GM21825 (cell line): ENCODE measurements around the gene LTBR.
"Not testable (repeated sequence)": the region's sequence is repeated elsewhere in the genome, so short reads cannot be mapped to it uniquely, and the experiment has no call there.

Experiments
- ATAC-seq: cut with Tn5 transposase; IDR thresholded peaks from one replicate; pipeline ENCODE4 v1.9.1; 2021; ENCODE audit warnings: mild to moderate bottlenecking, moderate library complexity; ENCODE audit not compliant: unreplicated experiment

Gene LTBR

DNA sequence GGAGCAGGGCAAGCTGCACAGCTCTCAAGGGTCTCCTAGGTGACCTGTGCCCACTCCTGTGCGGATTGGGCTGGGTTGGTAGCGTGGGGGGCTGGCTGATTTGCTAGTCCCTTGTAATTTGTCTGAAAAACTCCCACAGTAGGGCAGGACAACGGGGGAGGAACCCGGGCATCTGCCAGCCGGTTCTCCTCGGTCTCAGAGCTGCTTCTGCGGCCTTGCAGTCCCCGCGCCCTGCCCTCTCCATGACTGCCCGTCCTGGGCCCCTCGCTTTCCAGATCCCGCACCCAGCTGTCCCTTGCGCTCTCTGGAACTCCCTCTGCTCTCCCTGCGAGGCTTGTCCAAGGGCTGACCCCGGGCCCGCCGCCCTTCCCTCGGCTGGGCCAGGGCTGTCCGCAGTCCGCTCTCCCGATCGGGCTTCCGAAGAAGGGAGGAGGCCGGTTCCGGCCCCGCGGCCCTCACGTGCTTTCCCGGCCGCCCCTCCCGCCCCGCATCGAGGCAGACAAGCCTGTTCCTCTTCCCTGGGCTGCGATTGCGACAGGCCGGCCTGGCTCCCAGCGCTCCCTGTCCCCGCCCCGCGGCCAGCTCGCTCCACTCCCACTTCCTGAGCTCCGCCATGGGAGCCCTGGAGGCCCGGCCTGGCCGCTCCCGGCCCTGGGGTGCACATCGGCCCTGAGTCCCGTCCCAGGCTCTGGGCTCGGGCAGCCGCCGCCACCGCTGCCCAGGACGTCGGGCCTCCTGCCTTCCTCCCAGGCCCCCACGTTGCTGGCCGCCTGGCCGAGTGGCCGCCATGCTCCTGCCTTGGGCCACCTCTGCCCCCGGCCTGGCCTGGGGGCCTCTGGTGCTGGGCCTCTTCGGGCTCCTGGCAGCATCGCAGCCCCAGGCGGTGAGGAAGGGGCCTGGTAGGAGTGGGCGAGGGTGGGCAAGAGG, at the start of gene LTBR:
TSS of gene LTBR (plus strand) at position 591 of the 927 bp plus-strand sequence. CDS start at position 788, 197 bp downstream.
- ATAC-seq, result no peak

DNA sequence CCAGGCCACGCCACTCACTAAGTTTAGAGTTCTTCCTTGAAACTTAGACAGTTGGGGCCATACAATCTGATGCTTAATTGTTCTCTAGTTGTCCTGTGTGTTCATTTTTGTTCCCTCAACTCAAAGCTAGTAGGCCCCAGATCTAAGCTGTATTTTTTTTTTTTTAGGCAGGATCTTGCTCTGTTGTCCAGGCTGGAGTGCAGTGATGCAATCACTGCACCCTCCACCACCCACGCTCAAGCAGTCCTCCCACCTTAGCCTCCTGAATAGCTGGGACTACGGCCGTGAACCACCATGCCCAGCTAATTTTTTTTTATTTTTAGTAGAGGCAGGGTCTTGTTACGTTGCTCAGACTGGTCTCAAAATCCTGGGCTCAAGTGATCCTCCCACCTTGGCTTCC, 49.6 kb upstream of the LTBR start:
- ATAC-seq, result no peak

DNA sequence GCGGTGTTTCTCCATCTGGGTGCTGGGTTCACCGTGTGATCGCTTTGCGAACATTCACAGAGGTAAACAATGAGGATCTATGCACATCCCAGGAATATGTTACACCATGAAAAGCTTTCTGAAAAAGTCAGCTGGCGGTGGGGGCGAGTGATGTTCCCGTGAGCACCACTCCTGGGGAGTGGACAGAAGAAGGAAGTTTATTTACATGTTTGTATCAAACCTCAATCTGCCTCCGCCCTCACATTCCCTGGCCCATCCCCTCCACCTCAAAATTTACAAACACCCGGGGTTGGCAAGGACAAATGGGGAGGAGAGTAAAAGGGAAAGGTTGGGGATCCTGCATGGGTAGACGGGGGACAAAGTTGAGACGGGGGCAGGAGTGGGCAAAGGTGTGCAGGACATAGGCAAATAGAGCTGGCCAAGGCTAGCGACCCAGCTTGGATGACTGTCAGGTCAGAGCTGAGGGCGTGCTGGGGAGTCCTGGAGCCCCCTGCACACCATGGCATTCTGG, 49.0 kb upstream of the LTBR start:
- no peak for ATAC-seq

DNA sequence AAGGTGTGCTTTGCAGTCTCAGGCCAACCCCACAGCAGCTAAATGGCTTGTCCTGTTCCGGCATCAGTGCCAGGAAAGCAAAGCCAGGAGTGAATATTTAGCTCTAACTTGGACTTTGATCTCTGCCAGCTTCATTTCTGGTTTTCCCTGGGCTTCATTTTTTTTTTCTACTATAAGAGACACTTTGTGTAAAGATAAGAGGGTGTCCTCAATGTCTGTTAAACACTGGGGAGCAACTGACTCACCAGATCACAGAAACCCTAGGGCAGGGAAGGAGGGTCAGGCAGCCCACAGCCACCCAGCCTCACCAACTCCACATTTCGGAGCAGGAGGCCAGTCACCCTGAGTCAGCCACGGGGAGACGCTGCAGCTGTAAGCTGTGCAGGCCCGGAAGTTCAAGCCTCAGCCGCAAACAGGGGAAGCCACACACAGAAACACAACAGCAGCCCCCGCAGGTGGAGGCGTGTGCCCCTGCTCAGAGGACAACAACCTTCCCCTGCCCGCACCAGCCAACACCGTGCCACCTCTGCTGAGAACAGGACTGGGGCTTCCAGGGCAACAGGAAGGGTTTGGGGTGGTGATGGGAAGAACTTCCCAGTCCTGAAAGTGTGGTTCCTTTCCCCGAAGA, 48.4 kb upstream of the LTBR start:
- ATAC-seq, result peak; percentile 63

DNA sequence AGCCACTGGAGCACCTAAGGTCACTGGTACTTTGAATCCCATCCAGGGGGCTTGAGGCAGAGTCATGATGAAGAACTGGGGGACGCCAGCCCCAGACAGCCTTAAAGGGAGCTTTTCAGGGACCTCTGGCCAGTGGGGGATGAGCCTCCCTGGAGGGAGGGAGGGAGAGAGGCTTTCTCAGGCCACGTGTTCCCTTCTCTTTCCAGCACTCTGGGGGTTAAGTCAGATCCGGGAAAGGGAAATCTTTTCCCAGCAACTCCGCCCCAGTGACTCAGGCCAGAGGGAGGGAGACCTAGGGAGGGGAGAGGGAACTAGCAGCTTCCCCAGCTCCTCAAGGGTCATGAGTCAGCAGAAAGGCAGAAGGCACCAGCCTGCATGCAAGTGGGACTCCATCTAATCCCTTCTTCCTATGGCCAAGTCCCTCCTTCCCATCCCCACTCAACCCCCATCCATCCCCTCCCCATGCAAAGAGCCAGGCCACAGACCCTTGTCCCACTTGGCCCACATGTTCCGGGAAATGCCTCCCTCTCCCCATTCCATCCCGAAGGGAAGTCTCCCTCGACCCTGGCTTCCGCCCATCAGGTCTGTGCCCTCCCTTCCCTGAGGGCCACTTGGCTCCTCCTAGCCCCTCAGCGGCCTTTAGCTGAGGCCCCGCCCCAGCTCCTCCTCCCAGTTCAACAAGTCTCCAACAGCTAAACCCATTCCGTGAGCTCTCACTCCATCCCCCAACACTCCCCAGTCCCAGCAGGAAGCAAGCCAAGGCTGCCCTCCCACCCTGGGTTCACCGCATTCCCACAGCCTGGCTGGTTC, 47.7 kb upstream of the LTBR start:
- no peak for ATAC-seq

DNA sequence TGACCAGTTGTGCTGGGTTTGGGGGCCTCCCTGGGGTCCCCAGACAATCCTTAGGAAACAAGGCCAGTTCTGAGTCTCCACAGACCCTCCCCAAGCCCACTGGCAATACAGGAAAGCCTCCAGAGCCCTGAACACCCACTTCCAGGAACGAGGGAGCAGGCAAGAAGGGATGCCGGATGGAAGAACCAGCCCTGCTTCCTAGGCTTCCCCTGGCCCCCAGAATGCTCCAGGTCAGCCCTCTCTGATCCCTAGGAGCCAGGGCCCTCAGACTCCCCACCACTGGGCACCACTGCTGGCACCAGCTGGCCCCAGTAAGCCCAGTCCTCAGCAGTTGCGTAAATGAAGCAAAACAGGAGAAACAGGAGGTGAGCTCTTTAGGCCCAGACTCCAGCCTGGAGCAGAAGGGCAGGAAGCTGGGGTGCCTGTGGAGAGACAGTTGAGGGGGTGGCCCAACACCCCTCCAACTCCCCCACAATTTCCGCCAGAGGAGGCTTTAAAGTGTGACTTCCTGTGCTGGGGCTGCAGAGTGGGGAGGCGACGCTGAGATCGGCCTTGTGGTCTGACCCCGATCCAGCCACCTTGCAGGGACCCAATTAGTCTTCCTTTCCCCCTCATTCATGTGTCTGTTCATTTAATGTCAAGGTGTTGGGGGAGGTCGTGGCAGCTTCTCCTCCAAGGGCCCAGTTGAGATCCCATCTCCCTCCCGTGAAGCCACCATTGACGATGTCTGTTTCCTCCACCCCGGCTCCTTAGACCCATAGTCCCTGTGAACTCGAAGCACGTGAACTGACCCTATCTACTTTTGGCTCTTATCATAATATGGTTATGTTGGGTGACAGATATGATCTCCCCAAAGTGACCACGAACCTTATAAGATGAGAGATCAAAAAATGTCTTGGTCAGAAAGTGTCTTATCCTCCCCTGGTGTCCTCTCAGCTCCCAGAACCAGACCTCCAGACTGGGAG, 46.8 kb upstream of the LTBR start:
- no peak for ATAC-seq

DNA sequence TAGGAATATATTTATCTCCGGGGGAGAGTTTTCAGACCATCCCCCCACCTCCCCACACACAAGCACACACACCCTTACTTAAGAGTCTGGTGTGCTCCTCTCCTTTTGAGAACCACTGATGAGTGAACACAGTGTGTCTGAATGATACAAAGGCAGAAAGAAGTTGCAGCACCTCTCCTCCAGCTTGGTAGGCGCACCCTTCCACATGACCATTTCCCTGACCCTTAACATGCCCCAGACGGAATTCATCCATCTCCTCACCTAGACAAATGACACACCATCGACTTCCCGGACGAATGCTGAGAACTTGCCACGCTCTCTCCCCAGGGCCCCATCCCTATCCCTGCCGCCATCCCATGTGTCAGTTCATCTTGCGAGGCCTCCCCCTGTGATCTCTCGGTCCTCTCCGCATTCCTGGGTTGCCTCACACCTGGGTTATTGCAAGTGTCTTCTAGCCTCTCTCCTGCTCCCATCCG, 46.0 kb upstream of the LTBR start:
- no peak for ATAC-seq

DNA sequence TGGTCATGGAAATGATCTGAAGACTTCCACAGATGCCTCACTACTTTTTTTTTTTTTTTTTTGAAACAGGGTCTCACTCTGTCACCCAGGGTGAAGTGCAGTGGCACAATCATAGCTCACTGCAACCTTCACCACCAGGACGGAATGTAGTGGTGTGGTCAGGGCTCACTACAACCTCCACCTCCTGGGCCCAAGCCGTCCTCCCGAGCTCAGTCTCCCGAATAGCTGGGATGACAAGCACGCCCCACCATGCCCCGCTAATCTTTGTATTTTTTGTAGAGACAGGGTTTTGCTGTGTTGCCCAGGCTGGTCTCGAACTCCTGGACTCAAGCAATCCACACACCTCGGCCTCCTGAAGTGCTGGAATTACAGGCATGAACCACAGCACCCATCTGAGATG, 45.4 kb upstream of the LTBR start:
- ATAC-seq, result not testable (repeated sequence)

DNA sequence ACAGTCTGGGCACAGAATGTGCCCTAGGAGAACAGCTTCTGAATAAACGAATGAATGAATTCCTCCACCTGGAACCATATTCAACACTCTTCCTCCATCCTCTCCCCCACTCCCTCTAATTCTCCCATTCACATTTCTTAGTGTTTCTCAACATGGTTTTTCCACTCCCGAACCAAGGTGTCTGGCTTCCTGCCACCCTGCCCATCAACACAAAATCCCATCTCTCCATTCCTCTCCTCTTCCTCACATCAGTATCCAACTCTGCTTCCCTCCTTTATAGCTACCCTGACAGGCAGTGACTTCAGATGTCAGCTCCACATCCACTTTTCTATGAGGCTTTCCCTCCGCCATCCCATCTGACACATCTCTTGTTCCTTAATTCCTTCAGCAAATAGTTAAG, 45.0 kb upstream of the LTBR start:
- ATAC-seq, result no peak

DNA sequence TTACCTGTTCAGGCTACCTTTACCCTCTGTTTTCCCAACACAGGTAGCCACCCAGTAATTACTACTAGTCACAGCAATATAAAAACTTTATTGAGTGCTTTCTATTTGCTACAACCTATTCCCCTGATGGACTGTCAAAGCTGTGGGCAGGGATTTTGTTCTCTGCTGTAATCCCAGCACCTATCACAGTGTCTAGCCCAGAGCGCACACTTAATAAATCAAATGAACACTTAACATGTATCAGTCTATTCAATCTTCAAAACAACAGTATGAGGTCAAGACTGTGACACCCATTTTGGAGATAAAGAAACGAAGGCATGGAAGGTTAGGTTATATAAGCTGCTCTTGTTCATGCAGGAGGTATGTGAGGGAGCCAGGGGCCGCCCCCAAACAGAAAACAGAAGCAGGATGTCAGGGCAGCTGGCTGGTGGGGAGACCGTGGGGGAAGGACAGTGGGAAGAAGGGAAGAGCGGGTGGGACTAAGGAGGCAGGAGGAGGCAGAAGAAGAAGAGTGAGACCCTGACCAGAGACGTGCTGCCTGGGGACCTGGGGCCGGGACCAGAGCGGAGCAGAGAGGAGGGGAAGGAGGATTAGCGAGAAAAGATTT, 43.8 kb upstream of the LTBR start:
- no peak for ATAC-seq

DNA sequence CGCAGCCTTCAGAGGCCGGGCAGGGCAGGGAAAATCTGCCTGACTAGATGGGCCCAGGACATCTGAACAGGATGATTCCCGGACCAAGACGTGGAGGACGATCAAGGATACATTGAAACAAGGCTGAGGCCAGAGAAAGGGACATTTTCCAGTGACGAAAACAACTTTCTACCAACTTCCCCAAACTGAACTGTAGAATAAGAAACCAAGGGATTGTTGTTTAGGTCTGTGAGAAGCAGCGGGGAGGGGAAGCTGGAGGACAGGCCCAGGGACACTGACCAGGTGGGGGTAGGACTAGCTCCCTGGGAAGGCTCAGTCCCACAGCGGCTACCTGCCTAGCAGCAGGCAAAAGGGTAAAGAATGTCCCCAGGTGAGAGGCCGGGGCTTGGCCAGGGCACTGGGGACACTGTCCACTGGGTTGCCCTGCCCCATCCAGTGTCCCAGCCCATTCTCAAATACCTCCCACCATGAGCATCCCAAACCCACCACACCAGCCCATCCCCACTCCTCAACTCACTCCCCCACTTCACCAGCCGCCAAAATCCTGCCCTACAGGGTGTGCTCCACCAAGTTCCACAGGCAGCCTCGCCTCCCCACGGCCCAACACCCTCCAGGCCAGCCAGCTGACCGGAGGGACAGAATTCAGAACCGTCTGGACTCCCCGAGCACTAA, 43.1 kb upstream of the LTBR start:
- ATAC-seq, result no peak

DNA sequence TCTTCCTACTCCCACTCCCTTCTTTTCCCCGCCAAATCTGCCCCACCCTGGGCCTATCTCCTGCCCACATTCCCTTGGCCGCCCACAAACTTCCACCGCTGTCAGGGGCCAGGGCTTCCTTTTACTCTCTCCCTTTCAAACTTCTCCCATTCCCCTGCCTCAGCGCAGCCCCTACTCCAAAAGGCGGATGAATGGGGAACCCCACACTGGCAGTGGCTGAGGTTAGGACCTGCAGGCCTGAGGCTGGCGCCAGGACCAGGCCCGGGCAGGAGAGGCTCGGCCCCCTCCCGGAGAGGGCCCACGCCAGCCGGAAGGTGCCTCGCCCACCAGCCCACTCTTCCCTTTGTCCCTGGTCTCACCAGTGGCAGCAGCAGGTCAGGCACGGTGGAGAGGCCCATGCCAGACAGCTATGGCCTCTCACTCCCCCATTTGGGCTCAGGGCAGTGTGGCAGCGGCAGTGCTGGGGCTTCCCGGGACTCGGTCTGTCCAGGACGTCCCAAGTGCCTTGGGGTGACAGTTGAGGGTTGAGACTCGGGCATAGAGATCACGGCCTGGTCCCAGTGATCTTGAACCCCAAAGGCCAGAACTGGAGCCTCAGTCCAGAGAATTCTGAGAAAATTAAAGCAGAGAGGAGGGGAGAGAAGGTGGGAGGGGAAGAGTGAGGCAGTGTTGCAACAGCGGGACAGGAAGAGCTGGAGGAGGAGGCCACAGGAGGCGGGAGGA, 42.4 kb upstream of the LTBR start, which contains the start of gene TNFRSF1A:
TSS of gene TNFRSF1A (minus strand) at position 660 of the 723 bp plus-strand sequence. CDS start at position 398, 262 bp downstream.
- ATAC-seq, result no peak

DNA sequence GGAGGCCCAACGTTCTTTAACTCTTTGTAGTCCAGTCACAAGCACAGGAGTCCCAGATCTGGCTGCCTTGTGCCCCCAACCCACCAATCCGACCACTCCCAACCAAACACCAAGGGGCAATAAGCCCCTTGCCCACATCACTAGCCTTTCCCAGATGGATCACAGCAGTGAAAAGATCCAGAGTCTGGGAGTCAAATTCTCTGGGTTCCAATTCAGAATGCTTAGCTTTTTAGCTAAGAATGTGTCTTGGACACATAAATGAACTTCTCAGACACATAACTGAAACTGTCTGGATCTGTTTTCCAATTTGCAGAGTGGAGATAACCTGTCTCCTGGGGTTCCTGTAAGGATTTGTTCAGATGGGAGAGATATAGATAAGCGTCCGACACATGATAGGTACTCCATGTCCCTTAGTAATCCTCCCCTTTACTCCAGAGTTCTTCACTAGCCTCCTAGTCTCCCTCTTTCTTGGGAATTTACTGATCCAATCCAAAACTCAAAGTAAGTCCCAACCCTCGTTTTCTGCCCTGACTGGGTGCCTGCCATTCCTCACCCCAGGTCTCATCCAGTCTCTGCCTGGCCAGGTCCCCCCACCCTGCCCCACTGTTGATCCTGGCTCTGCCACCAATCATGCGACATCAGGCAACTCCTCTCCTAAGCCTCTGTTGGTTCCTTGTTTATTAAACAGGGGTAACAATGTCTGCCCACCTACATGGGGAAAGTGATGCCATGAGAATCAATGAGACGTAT, 41.6 kb upstream of the LTBR start:
- no peak for ATAC-seq

DNA sequence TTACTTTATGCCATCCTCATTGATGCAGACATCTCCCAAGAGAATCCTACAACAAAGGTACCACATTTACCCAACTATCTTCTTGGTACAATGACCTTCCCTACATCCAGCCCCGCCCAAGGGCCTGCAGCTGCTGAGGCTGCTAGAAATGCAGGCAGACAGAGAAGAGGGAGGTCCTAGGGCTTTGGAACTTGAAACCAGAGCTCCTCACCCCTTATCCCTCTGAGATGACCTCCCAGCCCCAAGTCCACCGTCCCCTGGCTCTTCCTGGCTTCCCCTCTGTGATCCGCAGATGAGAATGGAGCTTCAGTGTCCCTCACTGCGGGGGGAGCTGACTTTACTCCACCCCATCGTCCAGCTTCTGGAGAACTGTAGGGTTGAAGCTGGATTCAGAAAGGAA, 40.4 kb upstream of the LTBR start:
- ATAC-seq, result no peak

DNA sequence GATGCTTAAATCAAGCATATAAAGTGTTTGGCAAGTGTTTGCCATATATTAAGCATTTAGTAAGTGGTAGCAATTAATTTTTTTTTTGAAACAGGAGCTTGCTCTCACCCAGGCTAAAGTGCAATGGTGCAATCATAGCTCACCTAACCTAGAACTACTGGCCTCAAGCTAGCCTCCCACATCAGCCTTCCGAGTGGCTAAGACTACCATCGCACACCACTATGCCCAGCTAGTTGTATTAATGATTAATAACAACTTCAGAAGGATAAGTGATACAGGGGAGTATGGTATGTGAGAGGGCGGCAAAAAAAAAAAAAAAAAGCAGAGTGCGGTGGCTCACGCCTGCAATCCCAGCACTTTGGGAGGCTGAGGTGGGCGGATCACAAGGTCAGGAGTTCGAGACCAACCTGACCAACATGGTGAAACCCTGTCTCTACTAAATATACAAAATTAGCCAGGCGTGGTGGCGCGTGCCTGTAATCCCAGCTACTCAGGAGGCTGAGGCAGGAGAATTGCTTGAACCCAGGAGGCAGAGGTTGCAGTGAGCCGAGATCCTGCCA, 39.8 kb upstream of the LTBR start:
- not testable (repeated sequence) for ATAC-seq

DNA sequence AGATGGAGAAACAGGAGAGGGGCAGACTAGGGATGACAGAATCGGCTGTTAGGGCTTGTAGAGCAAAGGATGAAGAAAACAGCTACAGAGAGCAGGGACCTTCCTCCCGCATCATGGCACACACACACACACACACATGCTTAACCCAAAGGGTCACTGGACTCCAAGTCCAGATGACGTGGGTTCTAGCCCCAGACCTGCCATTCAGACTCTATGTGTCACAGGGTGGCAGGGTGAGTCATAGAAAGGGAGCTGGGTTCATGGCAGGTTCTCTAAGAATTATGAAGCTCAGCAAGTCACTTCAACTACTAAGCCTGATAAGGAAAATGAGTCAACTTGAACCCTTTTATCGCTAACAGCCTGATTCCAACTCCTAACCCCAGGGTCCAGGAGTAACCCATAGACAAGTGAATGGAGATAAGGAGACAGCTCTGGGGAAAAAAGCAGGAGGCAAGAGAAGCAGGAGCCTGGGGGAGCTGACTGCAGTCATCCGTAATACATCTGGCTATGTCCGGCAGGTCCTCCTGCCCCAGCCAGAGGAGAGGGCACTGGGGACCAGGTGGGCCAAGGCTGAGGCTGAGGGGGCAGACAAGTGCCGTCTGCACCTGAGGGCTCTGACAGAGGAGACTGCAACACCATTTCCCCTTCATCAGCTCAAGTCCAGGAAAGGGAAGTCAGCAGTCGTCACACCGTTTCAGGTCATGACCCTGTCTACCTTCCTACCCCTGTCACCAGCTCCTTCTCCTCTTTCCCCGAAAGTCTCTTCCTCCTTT, 38.5 kb upstream of the LTBR start:
- ATAC-seq, result no peak
